Activated T-cell treated with anti-CD3 and anti-CD28 coated beads for 4 hours (primary cell): Measurements from ENCODE around the gene KCNA2.
A peak's percentile ranks its signal among the peaks of the same experiment; 100 is the strongest.

Experiments used
- DNase-seq: peaks from one replicate; pipeline ENCODE4 v3.0.0-alpha.2; 2020

Gene KCNA2

DNA sequence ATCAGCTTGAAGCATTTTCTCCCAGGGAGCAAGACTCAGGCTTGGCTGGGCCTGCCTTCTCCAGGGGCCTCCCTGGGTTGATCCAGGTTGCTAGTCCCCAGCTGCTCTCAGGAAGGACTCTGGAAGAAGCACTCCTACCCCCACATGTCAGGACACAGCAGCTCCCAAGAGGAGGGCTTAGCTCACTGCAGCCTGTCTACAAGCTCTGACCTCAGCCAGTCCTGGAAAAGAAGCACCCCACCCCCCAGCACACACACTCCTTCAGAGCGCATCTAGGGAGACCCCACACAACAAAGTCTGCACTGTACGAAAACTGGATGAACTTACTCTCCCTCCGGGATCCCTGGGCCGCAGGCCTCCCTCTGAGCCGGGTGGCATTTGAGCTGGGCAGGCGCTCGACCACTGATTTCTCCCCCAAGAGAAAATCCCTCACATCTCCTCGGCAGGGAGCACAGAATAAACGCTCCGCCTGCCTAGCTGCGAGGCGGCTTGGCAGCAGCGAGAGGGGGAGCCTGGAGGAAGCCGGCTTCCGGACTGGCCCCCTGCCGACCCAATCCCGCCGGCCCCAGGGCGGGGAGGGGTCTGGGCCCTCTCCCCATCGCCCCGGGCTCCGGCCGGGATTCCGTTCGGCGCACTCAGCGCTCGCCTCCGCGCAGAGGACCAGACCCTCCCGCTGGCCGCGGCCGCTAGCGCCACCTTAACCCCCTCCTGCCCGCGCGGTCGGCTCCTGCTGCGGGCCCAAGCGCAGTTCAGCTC lies at the start of gene KCNA2:
KCNA2 (minus strand) TSS at position 458 of the 756 bp plus-strand sequence. CDS start 1,576 bp downstream, outside the sequence.
- no peak for DNase-seq

DNA sequence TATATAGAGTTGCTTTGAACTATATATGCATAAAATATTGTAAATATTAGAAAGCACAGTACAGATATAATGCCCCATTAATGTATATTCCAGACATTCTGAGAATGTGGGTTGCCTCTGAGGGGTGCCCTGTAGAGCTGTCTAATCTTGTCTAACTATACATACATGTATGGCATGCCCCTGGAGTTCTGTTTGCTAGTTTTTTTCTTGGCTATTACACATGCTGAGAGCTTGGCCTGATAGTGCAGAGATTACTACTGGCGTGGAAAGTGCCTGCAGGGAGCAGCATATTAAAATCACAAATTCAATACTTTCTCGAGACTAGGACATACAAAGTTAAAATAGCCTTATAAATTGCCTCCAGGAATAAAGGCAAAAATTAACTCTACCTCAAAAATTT lies 44.5 kb upstream of the KCNA2 start:
- no peak for DNase-seq

DNA sequence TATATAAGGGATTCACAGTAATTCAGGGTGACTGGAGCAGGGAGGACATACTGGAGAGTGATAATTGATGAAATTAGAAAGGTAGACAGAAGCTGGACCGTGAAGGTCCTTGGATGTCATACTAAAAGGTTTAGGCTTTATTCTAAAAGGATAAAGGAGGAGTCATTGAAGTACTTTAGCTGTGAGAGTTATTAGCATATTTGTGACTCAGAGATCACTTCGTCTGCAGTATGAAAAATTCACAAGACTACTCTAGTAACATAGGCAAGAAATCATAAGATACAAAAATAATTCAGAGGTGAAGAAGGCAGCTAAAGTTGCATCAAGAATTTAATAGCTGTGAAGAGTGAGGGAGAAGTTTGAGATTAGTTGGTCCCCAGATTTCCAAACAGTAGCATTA lies 42.3 kb upstream of the KCNA2 start:
- DNase-seq = no peak

DNA sequence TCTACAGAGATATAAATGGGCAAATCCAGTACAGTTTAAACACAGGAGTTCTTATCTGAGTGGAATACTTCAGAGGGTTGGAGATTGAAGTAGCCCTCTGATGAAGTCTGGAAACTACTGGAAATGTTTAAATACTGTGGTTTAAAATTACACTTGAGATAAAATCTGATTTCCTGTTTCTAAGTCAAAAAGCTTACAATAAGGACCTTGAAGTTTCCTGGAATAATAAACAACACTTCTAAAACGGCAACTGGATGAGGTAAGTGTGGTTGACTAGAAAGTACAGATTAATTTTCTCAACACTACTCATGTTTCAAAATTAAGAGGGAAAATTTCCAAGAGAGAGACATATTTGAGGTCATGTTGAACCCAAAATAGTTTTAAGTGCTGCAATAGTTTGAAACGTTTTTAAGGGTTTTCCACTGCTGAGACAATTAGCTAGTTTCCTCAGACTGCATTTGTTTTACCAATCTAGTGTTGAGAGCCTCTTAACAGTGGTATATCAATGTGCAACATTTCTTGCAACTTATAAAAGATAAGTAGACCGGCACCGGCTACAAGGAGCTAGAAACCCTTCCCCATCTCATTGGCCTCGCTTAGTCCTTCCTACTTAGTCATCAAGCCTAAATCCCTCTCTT lies 41.2 kb upstream of the KCNA2 start:
- no peak for DNase-seq

DNA sequence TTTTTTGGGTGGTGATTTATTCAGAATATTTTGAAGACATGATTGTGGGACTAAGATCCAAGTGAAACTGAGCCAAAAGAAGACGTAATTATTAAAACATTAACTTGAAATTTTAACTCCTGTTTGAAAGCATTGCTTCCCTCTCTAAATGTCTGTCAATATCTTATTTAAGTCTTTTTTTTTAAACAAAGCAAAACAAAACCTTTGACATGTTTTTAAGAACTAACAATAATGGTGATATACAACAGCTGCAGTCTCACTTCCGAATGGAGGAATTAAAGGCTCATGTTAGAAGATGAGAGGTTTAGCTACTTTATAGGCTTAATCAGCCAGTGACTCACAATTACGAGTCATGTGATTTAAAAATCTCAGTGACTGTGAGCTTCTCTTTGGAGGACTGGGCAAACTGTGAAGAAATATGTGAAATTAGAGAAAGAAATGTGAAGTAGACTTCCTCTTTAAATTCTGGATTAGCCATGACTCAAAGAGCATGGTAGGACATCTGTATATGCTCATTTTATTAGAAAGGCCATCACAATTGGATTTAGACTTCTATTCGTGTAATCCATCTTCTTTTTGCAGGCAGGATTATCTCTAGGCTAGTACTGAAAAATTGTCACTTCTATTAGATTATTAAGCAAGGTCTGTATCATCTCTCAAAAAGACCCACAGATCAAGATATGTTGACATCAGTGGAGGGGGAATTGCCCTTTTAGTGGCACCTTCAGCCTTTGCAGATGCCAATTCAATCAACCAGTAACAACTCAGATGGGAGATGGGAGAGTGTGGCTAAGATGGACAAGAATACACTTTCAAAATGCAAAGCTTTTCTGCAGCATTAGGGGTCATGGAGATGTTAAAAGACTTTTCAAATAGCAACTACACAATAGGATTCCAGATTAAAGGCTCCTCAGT lies 39.9 kb upstream of the KCNA2 start:
- DNase-seq = no peak

DNA sequence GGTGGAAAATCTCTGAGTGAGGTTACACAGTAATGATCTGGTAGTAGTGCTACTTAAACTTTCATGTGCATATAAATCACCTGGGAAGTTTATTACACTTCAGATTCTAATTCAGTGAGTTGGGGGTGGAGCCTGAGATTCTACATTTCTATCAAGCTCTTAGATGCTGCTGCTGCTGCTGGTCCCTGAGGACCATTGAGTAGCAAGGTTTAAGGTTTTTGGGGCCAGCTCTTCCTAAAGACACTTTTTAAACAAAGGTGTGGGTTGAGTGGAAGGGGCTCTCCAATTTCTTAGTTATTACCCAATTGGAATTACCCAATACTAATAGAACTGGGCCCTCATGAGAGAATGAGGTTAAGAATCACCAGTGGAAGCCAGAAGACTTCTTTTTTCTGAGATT lies 39.1 kb upstream of the KCNA2 start:
- DNase-seq = no peak

DNA sequence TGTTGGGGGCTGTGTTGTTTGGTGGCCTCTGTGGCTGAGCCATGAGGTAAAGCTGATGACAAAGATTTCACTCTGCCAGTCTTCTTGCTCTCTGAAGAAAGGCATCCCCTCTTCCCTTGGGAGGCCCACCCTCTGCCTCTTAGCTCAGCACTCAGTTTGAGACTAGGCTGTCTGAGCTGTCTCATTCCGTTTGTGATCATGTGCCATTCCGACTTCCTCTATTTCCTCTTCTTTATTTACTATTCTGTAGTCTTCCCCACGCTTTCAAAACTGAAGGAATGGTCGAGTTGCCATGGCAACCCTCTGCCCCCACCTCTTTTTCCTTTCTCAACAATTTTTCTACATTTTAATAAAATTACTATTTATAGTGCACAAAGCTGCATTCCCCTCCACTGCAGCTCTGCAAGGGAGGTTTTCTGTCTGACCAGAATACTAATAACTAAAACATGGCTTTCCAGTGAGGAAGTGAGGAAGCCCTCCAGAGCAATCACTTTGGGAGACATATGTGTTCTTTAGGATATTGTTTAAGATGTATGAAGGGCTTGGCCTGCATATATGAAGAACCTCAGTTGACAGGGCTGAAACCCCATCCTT lies 37.8 kb upstream of the KCNA2 start:
- no peak for DNase-seq

DNA sequence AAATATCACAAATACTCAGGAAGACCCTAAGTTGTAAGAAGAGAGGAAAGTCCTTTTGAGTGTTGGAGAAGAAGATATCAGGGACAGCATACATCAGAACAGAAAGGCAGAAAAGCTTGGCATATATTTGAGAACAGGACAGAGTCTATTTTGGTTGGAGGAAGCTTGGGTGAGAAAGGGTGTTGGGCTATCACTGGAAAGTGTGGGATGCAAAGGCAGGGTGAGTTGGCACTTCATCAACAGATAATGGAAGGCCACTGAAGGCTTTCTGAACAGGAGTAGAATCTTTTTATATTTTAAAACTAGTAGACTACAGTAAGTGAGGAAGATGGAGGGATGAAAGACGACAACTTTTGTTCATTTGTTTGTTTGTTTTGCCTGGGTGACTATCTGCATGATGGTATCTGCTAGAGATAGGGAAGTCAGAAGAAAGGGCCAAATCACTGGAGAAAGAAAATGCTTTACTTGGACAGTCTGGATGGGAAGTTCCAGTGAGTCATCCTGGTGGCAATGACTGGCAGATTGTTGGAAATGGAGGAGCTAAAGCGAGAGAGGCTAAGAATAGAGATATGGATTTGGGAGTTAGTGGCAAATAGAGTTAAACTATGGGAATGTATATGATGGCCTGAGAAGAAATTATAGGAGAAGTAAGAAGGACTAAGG lies 33.7 kb upstream of the KCNA2 start:
- no peak for DNase-seq

DNA sequence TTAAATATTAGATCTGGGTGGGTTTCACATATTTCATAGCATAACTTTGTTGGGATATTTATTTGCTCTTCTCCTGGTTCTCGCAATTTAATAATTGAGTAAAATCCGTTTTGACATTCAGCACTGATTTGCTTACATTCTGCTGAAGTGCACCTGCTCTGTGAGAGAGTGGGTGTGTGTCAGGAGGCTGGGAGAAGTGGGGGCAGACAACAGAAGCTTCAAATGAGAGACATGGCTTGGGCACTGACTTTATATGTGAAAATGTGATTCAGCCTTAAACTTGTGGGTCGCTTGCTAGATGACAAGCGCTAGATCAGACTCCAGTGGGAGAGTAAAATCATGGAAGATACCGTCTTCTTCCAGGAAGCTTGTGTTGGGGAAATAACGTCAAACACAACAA lies 32.4 kb upstream of the KCNA2 start:
- no peak for DNase-seq

DNA sequence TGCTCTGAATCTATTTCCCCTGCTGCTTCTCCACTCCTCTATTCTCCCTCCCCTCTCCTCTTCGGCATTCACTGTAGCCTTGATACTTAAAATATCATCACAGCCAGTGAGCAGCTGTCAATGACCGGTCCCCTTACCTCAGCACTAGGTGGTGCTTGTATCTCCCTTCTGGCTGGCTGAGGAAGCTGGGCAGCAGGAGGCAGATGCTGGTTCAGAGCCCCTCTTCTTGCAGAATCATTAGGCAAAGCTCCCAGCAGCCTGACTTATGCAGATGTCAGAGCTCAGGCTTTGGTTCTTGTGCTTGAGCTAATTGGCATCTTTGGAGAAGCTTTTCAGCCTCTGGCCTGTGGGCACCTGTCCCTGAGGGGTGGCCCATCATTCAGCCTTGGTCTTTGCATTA lies 31.9 kb upstream of the KCNA2 start:
- no peak for DNase-seq

DNA sequence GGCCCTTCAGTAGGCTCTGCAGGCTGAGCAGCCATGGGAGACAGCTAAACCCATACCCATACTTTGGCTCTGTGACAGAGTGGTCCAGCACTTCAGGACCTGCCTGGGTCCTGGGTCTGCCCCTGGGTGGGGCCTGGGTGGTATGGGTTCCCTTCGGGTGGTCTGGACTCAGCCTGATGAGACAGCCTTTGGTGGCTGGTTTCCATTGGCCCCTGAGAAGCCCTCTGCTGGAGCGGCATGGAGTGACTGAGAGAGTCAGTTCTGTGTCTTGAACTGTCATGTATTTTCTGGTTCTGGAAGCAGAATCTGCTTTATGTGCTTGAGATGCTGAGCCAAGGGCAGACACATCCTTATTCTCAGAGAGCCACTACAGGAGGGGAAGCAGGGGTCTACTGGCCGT lies 31.3 kb upstream of the KCNA2 start:
- DNase-seq = no peak

DNA sequence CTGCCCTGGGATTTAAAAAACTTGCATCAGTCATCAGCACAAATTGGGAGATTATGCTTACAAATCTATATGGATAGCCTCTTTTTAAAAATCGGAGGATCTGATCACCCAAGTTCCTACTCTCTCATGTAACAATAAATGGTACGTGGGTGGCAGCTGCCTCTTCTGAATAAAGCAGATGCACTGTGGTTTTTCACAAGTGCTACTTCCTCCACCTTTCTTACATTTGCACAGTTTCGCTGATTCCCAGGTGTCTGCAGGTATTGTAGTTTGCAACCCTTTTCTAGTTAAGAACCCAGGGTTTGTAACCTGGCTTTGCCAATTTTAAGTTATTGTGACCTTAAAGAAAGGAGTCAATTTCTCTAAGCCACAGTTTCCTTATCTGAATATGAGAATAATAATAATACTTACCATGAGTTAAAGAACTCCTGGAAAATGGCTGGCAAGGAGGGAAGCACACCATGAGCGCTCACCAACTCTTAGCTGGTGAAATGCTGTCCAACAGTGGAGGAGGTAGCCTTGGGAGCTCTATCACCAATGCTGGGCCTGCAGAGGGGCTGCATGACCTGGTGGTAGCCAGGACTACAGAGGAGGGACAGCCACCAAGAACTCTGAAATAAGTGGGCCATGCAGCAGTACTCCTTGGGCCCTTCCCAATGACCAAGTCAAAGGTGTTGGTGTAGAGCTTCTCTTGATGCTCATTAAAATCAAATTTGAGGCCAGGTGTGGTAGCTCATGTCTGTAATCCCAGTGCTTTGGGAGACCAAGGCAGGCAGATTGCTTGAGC lies 30.2 kb upstream of the KCNA2 start:
- peak; percentile 25 for DNase-seq

DNA sequence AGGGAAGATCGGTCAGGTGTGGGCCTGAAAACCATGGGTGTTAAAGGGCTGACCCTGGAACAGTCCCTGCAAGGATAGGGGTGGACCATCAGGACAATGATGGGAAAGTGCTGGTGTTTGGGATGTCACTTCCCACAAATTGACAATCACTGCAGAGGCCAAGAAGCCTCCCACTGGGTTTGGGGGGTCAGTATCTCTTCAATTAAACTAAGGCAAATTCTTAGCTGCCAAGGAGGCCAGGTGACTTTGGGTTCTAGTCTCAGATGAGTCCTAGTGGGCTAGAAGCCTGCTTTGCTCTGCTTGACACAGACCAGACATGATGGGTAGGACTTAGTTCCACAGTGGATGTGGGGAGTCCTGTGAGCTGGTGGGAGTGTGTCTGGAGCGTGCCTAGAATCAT lies 29.3 kb upstream of the KCNA2 start:
- no peak for DNase-seq

DNA sequence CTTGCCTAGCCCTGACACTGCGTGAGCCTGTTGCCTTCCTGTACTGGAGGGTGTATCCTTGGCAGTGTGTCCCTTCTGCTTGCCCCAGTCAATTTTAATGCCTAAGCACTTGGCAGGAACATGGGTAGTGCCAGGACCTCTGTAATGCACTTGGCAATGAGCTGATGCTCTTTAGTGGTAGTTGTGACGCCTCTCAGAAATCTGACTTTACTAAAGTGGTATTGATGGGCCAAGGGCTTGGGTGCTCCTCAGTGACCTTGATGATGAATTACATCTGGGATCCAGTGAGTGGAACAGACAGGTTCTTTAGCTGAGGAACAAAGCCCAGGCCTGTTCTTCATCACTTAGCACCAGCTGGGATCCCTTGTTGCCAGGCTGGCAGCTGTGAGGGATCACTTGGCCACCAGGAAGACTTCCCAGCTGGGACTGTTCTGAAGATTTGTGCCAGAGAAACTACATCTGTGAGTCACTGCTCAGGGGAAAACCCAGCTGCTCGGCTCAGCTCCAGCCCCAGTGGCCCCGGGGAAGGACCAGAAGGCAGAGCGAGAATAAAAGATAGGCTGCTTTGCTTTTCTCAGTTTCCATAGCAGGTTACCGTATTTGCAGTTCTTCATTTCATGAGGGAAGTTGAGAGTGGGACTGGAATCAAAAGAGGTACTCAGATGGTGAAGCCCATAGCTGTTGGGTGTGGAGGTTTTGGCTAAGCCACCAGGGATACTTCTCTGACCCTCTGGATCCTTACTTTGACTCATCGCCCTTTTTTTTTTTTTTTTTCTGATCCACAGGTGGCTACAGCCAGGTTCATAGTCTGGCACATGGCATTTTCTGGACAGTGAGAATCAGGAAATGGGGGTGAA lies 28.5 kb upstream of the KCNA2 start:
- peak; percentile 51 for DNase-seq

DNA sequence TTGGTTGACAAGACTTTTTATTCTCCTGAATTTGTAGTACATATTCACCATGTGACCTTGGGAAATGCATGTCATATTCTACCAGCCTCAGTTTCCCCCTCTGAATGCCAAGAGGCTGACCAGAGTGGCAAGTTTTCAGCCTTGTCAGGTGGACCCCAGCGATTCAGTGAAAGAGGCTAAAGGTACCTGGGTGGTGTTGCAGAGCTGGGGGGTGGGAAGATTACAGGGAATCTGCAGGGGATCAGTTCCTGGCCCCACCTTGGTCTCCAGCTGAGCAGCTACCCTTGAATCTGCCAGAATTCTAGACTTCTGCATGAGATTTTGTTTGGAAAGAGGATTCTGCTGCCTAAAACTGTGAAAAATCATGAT lies 27.9 kb upstream of the KCNA2 start:
- no peak for DNase-seq

DNA sequence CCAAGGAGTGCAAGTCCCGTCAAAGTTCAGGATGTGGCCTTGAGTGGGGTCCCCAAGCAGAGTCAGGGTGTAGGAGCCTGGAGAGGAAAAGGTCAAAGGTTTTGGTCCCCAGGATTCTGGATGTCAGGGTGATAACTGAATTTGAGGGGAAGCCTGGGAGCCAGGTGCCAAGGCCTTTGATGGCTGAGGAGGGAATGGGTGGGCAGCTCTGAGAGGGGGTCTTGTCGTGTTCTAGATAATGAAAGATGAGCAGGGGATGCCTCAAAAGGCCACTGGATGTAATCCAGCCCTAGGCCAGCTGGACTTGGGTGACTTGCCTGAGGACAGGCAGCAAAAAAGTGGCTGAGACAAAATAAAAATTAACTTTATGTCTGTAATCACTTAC lies 27.5 kb upstream of the KCNA2 start:
- no peak for DNase-seq

DNA sequence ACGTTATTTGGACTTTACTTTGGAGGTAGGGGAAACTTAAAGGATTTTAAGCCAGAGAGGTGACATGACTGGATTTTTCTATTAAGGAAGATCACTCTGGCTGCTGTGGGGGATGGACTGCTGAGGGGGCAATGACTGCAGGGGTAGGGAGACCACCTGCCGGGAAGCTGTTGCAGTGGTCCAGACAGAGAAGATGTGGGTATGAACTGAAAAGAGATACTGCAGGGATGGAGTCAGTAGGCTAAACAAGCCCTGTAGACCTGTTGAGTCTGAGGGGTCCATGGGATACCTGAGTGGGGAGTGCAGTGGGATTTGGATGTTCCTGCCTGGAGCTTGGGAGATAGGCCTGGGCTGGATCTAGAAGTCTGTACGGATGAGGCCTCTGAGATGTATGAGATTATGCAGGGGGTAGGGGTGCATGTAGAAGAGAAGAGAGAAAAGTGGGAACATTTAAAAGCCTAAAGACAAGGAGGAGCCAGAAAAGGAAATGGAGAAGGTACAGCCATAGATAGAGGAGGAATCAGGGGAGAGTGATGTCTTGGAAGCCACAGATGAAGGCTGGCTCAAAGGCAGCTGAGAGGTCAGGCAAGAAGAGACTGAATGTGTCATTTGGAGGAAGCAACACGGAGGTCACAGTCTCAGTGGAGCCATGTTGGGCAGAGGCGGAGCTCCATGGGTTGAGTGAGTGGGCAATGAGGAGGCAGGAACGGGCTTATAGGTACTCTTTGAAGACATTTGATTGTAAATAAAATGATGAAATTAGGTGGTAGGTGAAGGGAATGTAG lies 25.9 kb upstream of the KCNA2 start:
- no peak for DNase-seq

DNA sequence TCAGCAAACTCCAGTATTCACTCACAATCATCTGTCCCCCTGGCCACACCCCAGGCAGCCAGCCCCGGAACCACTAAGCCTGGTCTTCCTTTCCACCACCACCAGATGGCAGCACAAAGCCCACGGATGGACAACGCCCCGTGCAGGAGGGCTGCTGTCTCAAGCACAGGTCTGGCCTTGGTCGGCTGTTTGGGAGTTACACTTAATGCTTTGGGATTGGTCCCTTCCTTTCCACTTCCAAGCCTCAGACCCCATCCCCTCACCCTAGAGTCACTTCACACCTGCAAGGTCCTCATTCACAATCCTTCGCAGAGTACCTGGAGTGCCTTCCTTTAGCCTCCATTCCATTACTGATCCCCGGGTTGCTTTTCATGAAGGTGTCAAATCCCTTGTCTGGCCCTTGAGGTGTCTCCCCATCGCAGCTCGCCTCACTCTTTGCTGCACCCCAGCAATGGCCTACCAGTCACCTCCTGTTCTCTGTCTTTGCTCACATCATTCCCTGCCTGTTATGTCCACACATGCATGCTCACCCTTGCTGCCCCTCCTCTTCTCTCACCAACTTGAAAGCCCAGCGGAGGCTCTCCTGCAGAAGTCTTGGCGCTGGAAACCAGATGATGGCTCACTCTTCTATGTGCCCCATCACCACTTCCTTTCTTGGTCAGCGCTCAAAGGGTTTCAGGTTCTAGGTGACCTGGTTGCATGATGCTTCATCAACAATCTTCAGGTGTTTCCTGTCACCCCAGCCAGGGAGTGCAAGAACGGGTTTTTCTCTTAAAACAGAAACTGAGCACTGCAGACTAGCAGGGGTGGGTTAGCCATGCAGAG lies 24.9 kb upstream of the KCNA2 start:
- DNase-seq = peak; percentile 84
